SHP77 (cell line): ENCODE results near the gene EIF4E.
A peak's percentile ranks its signal among the peaks of the same experiment; 100 is the strongest.
"Not testable (repeated sequence)": the region's sequence is repeated elsewhere in the genome, so short reads cannot be mapped to it uniquely, and the experiment has no call there.

Experiments
- DNase-seq, 2 experiments: peaks; one replicate each; lab custom pipeline; 2025; lab: John Stamatoyannopoulos, UW

The EIF4E gene, protein sequence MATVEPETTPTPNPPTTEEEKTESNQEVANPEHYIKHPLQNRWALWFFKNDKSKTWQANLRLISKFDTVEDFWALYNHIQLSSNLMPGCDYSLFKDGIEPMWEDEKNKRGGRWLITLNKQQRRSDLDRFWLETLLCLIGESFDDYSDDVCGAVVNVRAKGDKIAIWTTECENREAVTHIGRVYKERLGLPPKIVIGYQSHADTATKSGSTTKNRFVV

DNA sequence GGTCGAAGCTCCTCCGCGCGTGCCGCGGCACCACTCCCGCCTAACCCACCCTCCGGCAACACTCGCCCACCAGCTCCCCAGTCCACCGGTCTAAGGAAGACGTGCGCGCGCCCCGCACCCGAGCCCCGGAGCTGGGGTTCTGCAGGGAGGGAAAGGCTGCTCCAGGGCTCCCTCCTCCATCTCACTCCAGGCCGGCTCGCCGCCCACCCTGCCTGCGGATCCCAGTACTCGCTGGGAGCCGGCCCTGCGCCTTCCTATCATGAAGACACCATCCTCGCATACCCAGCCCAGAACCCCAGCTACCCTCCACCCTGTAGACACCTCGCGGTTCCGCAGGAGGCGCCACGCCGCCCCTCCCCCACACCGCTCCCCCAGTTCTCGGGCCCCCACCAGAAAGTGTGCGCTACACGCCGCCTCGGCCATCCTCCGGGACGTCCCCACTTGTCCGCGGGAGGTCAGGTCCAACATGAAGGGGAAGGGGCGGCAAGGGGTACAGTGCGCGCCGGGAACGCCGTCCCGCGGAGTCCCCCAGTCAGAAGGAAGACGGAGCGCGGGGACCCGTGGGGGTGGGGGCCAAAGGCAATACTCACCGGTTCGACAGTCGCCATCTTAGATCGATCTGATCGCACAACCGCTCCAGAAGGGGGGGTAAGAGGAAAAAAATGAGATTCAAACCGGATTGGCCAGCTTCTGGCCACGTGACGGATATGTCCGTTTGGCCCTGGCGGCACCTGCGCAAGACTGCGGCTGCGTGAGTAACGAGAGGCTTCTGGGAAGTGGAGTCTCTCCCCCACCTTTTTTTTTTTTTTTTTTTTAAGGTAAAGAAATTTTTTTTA is at the start of gene EIF4E:
TSS of gene EIF4E (minus strand) at position 629 of the 836 bp plus-strand sequence. CDS start at position 608, 21 bp downstream.
- DNase-seq, result peak; percentile 81 to 92

DNA sequence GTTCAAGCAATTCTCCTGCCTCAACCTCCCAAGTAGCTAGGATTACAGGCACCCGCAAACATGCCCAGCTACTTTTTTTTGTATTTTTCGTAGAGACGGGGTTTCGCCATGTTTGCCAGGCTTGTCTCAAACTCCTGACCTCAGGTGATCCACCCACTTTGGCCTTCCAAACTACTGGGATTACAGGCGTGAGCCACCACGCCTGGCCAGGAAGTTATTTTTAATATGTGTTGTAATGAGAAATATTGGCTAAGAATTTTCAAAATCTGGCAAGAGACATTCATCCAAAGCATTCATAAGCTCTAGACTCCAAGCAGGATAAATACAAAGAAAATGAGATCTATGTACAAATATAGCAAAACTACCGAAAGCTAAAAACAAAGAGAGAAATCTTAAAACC is 48.6 kb upstream of the EIF4E start:
- no peak for DNase-seq

DNA sequence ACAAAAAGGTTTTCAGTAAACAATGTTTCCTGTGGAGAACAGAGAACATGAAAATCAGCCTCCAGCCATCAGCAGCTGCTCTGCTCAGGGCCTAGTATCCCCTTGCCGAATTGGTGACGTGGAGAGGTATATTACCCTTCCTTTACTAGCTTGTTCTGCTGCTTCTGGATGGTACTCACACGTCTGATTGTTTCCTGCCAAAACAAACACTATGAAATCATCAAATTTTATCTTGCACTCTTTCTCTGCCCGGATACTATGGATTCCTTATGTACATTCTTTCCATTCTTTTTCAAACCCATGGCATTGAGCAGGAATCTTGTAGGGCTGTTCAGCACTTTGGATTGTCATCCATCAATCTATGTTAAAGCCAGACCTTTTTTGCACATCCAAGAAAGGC is 47.8 kb upstream of the EIF4E start:
- no peak for DNase-seq

DNA sequence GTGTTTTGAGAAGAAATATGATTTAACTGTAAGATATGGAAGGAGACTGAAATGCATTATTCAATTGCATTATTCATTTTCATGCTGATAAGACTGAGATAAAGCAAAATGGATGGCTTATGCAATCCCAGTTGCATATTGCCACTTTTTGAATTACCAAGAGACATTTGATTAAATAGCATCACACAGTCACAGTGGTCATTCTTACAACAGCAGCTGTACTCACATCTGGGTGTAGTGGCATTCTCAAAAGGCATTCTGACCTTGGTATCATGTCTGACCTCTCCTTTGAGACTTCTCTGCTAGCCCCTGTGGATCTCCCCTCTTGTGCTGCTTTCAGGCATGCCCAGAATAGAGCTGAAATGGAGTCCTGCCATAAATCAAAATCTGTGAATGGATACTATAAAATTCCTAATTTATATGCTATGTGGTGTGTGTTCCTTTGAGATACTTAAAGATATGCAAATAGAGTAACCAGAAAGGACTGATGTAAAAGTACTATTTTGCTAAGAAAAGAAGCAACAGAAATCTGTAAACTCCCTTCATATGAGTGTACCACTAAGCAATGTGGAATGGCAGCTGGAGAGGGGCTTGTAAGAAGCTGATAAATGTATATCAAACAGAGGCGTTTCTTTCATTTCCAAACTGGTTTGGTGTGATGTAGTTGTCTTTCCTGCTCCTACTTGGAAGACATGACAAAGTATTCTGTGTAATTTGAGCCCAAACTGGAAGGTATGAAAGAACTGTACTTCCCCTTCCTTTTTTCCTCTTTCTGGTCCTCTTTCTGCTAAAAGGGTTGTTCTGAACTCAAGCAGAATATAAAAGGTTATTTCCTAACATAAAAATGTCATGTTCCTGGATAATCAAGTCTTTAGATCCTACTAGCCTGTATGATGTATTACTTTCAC is 41.2 kb upstream of the EIF4E start:
- no peak for DNase-seq

DNA sequence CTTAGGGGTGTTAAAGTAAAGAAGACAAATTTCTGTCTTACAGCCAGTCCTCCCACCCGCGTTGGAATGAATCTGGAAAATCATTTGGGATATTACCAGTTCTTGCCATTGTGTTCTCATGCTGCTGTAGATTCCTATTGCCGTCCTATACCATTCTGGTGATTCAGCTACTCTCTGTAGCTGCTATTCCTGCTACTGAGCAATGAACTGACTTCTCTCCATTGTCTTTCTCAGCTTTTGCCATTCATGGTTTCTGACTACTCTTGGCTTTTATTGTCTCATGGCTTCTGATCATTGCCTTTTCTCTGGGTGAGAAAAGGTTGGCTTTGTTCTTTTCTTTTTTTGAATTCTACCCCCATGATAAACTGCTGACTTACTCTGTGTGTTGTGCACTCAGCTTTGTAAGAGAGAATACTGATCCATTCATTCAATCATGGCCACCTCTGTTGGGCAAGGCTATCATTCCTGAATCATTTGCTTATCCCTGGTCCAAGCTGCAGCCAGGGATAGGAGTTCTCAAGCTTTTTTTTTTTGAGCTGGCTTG is 38.9 kb upstream of the EIF4E start:
- no peak for DNase-seq

DNA sequence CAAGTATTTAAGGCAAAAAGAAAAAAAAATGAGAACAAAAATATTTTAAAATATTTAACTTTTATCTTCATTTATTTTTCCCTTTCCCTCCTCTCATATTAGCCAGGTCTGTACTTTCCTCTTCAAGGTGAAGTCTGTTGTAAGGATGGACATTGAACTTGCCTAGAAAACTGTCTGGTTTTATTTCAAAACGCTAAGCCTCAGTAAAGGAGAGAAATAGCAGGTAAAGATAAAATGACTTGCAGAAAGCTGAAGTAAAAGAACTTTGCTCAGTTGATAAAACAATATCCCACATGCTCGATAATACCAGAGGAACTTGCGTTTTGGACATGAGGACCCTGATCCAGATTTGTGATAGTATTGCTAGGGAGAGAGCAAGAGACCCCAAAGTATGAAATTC is 38.0 kb upstream of the EIF4E start:
- DNase-seq, result no peak

DNA sequence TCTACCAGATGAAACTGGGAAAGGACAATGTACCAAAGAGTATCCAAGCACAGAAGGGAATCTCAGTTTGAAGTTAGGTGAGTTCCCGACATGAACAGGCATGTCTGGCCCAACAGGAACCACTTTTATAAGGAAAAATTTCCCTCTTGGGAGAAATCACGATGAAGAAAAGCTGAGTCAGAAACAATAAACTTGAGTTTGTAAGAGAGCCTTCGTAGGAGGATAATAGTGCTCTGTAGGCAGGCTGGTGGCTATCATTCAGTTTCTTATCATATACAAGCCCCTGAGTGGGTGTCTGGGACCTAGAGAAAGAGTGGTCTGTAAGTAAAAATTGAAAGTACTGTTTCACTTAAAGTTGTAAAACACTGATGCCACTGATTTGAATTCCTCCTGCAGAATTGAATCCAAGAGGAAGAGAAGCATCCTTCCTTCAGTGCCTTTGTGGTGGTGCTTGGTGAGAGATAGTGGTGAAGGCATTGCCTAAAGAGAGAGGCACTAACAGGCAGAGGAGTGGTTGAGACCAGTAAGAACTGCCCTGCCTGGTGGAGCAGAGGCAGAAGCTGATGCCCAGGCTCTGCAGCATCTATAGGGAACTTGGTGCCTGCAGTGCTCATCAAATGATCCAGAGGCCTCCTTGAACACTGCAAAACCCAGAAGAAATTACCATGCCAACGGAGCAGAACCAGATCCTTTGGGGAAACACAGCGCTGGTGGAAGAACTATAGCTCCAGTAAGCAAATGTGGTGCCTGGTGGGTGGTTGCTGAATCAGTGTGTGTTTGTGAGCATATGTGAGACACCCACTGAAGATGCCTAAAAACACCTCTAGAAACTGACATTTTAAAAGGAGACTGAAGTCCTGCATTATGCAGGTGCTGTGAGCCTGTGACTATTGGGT is 34.9 kb upstream of the EIF4E start:
- DNase-seq, result no peak

DNA sequence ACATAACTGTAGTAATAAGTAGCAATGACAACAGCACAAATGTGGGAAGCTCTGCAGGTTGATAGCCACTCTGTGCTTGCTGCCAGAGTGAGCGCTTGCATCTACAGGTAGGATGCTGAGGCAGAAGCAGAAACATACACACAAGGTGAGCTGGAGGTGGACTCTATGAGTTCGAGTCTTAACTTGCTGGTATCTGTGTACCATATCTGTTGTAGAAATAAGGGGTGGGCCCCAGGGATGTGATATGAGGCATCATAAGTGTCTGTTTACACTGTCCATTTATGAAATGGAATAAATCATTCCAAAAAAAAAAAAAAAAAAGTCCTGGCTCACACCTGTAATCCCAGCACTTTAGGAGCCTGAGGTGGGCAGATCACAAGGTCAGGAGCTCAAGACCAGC is 32.8 kb upstream of the EIF4E start:
- DNase-seq, result no peak

DNA sequence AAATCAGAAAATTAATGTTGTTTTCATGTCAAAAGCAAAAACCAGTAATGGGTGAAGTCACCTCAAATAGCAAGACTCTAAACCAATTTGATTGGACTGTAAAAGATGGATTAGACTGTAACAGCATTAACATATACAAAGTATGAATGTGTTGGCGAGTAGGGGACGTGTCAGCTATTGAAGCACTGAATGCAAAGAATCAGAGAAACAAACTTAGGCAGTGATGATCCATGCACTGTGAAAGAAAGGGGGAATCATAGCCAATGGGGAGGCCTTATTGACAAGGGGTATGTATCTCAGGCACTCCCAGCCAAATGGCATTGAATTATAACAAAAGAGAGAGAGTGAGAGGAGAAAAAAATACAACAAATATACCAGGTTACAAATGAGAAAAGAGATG is 30.5 kb upstream of the EIF4E start:
- no peak for DNase-seq

DNA sequence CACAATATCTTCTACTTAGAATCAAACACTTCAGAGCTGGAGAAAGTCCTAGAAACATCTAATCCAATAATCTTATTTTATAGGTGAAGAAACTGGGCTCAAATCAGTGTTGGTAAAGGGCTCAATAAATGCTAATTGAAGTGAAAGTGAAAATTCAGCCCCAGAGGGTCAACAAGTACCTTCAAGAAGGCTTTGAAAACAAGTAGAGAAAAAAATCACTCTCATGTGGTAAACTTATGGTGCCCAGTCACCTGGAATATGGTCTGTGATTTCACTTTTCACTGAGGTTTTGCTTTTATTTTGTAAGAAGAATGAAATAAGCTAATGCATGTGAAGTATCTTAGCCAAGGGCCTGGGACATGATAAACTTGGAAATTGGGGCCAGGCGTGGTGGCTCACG is 29.1 kb upstream of the EIF4E start:
- DNase-seq, result no peak

DNA sequence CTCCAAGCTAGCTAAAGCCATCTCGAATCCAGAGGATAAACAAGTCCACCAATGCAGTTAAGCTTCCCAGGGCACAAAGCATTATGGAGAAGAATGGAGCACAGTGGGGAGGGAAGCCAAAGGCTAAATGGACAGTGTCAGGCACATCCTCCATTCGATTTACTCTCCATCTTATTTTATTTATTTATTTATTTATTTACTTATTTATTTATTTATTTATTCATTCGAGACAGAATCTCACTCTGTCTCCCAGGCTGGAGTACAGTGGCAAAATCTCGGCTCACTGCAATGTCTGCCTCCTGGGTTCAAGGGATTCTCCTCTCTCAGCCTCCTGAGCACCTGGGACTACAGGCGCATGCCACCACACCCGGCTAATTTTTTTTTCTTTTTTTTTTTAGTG is 26.3 kb upstream of the EIF4E start:
- no peak for DNase-seq

DNA sequence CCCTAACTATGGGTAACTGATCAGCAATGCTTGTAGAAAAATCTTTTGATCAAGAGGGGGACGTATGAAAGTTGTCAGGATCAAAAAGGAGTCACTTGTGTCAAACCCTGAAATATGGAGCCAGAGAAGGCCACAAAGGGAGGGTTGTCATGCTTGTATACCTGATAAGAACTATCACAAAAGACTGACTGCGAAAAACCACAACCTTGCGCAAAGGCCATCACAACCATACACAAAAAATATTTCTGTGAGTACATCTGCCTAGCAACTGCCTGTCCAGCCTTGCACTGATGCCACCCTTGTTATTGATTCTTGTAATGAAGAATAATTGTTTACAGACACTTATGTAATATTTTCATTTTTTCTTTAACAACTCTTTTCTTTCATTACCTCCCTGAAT is 22.8 kb upstream of the EIF4E start:
- no peak for DNase-seq

DNA sequence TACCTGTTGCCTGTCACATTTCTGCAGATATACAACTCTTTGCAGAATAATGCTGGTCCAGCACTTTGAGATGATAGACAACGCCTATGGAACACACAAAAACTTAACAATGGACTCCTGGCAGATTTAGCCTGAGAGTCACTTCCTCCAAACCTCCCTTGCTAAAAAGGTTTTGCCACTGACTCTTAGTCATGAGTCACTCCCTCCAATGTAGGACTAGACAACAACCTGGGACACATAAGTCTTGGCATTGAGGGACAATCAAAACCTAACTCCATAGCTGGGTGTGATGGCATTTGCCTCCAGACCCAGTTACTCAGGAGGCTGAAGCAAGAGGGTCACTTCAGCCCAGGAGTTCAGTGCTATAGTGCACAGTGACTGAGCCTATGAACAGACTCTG is 22.0 kb upstream of the EIF4E start:
- DNase-seq, result no peak

DNA sequence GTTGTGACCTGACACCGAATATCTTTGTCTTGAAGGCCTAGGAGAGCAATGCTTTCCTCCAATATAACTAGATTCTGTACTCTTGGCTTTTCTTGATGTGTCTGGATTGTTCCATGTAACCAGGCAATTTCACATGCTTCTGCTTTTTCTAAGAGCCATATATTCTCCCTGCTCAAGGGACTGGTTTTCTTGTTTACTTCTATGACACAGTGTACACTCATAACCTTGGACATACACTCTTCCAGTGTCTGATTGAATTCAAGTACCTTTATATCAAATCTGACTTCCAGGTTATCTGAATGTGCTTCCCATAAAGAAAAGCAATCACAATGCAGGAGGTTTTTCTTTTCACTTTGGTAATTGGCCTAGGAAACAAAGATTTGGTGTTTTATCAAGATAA is 17.4 kb upstream of the EIF4E start:
- DNase-seq, result no peak

DNA sequence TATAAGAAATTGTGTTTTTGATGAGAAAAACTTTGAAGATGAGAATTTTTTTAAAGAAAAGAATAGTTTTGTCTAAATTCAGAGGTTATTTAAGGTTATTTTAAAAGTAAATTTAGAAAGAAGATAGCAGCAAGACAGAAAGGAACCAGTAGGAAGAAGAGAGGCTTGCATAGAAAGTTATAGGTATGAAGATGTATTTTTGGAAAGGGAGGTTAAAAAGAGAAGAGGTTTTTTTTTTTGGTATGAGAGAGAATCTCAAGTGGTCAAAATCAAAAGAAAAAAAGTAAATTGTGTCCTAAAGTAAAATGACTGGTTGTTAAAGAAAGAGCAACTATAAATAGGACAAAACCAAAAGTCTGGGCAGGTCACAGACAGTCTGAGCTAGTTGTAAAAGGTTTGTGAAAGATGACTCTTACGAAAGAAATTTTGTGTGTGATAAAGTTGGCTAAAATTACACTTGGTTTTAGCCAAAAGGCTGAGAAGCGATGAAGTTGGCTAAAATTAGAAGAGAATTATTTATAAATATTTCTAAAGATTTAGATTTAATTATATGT is 16.4 kb upstream of the EIF4E start:
- no peak for DNase-seq

DNA sequence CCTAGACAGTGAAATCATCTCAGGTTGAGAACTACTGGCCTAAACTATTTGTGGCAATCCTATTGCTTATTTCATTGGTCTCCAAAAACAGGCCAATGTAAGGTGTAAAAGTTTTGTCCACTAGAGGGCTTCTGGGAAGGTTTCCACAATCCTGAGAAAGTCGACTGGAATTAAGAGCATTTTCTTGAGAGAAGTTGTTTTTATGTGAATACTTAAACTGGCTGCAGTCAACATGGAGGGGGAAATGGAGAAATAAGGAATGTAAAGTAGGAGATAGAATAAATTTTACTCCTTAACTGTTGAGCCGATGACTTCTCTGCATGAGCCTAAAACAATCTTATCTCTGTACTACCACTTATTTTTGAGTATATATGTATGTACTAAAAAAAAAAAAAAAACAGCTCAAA is 11.0 kb upstream of the EIF4E start:
- DNase-seq, result no peak

DNA sequence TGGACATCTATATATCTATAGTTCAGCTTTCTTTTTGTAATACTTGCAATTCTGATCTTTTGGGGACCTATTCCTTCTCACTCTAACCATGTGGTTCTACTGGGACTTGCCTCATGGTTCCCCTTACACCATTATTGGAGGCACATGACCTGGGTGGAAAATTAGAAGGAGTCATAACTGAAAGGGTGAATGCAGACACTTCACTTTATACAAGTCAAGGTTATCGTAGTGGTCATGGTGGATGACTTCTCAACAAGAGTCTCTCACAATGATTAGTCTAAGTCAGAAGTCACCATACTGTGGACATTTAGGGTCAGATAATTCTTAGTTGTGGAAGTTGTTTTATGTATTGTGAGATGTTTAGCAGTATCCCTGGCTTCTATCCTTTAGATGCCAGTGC is 10.5 kb upstream of the EIF4E start:
- no peak for DNase-seq

DNA sequence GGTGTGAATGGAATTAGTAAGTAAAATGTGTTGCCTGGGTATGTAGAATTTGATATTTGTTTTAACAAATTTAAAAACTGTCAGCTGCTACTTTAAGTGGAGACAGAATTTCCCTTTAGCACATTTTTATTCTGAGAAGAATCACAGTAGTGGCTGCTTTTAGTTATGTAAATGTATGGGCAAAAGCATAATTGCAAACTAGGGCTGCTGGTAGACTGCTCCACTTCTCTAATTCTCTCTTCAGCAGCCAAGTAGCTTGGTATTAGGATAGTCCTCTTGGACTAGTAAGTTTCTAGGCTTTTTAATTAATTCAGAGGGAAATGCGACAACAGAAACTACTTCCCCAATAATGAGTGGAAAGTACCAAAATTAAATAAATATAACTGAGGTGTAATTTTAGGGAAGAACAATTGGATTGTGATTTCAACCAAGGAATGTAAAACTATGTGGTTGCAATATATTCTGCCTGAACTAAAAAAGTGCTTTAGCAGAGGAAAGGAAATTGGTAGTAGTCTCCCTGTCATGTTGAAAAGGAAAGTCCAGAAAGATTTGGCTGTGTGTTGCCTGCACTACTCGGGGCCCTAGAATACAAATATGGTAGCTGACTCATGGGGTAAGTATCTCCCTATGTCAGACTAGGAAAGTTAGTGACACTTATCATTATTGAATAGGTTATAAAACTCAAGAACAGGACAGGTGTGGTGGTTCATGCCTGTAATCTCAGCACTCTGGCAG is 9.2 kb upstream of the EIF4E start:
- no peak for DNase-seq

DNA sequence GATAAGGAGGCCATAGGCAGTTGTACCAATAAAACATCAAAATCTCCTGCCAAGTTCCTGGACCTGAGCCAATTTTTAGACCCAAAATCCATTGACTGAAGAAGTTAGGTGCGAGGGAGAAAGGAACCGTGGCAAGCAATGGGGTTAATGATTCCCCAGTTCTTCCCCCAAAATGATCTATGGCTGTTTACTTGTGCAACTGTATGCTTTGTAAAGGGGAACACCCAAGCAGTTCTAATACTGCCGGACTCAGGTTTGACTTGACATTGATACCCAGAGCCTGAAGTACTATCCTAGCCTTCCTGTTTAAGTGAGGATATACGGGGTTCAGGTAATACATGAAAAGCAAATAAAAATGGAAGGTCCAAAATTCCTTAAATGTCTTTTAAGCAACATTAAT is 6.7 kb upstream of the EIF4E start:
- no peak for DNase-seq

DNA sequence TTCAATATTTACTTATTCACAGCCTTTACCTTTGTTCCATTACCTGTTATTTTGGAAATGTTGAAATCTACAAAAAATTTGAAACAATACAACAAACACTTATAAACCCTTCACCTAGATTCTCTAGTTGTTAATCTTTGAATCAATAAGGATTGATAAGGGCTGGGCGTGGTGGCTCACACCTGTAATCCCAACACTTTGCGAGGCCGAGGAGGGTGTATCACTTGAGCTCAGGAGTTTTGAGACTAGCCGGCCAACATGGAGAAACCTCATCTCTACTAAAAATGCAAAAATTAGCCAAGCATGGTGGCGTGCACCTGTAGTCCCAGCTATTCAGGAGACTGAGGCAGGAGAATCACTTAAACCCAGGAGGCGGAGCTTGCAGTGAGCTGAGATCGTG is 5.9 kb upstream of the EIF4E start:
- DNase-seq, result not testable (repeated sequence)
